ENCODE results near the gene CD93. TPM values are rescaled to one million over a fixed set of nuclear protein-coding genes. Genes with fewer than 3 reads are reported as not detected.

Gene CD93
- total RNA-seq, 1 experiment from 2014 or later = not detected

DNA sequence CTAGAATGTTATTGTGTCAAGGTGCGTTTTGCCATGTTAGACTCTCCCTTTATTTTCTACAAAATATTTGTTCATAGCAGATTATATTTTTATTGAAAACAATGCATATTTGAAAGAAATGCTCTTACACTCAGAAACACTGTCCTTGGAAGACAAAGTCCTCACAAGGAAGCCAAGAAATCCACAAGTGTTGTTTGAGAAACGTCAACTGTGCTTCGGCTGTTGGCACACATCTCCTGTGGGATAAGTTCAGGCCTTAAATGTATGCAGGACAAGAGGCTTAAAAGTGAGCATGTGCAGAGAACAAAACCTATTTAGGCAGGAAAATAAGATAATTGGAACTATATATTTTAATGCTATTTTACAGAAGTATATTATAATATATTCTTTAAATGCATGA is 27.1 kb downstream of the CD93 start:
- ChIA-PET CTCF (no interaction called here), POLR2A (ENCODE audit: unreplicated experiment) (no interaction called here)
- Histone ChIP-seq H3K27ac (ENCODE audit: low read length) (no peak overlapping the region), H3K36me3 (ENCODE audit: low read depth, low read length) (no peaks in the 10 kb centered on the region), H3K27me3 (ENCODE audit: low read length) (no peaks in the 10 kb centered on the region), H3K4me3 (ENCODE audit: low read length) (no peak overlapping the region), H3K79me2 (ENCODE audit: low read length) (no peaks in the 10 kb centered on the region), H3K9me3 (ENCODE audit: low read length) (no peaks in the 10 kb centered on the region), H3K4me1 (ENCODE audit: insufficient read depth, low read length) (0 out of 2 replicates have a peak, but pooled peaks cover 4% of the 10 kb centered on the region), H2AFZ (ENCODE audit: low read length) (no peak overlapping the region), H3K9ac (ENCODE audit: low read length) (no peak overlapping the region), H4K20me1 (ENCODE audit: low read length) (no peaks in the 10 kb centered on the region), H3F3A (ENCODE audit: low read length, unreplicated experiment) (no peaks in the 10 kb centered on the region), H3K9me2 (replicated peaks; ENCODE audit: low read length) (no peaks in the 10 kb centered on the region), H3K4me2 (ENCODE audit: low read length) (no peak overlapping the region)
- TF ChIP-seq, protein P1, sequence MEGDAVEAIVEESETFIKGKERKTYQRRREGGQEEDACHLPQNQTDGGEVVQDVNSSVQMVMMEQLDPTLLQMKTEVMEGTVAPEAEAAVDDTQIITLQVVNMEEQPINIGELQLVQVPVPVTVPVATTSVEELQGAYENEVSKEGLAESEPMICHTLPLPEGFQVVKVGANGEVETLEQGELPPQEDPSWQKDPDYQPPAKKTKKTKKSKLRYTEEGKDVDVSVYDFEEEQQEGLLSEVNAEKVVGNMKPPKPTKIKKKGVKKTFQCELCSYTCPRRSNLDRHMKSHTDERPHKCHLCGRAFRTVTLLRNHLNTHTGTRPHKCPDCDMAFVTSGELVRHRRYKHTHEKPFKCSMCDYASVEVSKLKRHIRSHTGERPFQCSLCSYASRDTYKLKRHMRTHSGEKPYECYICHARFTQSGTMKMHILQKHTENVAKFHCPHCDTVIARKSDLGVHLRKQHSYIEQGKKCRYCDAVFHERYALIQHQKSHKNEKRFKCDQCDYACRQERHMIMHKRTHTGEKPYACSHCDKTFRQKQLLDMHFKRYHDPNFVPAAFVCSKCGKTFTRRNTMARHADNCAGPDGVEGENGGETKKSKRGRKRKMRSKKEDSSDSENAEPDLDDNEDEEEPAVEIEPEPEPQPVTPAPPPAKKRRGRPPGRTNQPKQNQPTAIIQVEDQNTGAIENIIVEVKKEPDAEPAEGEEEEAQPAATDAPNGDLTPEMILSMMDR (conservative IDR thresholded peaks at IDR 0.05; ENCODE audit: low read depth, low read length) = no peak
- ATAC-seq = no peak
- no TSS peak for BruUV-seq (replicated peaks)
- DNase-seq = no peak
- intact Hi-C loops (cut with micrococcal nuclease) = no loop called here

DNA sequence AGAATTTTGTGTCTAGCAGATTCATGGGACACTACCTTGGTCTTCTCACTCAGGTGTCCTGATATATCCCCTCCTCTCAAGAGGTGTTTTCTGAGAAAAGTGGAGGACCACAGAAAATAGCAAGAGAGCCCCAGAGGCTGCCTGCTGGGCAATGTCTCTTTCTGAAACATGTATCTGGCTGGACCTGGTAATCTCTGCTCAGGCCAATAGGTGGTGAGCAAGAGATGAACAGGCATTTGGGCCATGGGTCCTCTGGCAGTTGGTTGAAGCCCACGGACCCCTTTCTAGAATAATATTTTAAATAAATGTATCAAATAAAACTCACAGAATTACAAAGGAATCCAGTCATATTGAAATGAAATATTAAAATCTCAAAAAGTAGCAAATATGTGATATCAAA is 27.9 kb downstream of the CD93 start:
- Histone ChIP-seq H3K79me2 (ENCODE audit: low read length) (no peaks in the 10 kb centered on the region), H3K9me2 (replicated peaks; ENCODE audit: low read length) (no peaks in the 10 kb centered on the region), H3K27ac (ENCODE audit: low read length) (no peak overlapping the region), H3K36me3 (ENCODE audit: low read depth, low read length) (no peaks in the 10 kb centered on the region), H3K9ac (ENCODE audit: low read length) (no peak overlapping the region), H3K4me3 (ENCODE audit: low read length) (no peak overlapping the region), H3K9me3 (ENCODE audit: low read length) (no peaks in the 10 kb centered on the region), H3K27me3 (ENCODE audit: low read length) (no peaks in the 10 kb centered on the region), H2AFZ (ENCODE audit: low read length) (no peak overlapping the region), H3K4me2 (ENCODE audit: low read length) (no peak overlapping the region), H3K4me1 (ENCODE audit: insufficient read depth, low read length) (0 out of 2 replicates have a peak, but pooled peaks cover 4% of the 10 kb centered on the region), H4K20me1 (ENCODE audit: low read length) (no peaks in the 10 kb centered on the region), H3F3A (ENCODE audit: low read length, unreplicated experiment) (no peaks in the 10 kb centered on the region)
- intact Hi-C loops (cut with micrococcal nuclease) = no loop called here
- ChIA-PET CTCF (no interaction called here), POLR2A (ENCODE audit: unreplicated experiment) (no interaction called here)
- BruUV-seq (replicated peaks) = no TSS peak
- ATAC-seq (no peak), DNase-seq (no peak)
- no peak for TF ChIP-seq EZH2 (IDR thresholded peaks at IDR 0.05; ENCODE audit: low read length, unreplicated experiment)
- TF ChIP-seq, protein P1 (conservative IDR thresholded peaks at IDR 0.05; ENCODE audit: low read depth, low read length) = 0 out of 2 replicates have a peak, but pooled peaks have one; percentile 34

DNA sequence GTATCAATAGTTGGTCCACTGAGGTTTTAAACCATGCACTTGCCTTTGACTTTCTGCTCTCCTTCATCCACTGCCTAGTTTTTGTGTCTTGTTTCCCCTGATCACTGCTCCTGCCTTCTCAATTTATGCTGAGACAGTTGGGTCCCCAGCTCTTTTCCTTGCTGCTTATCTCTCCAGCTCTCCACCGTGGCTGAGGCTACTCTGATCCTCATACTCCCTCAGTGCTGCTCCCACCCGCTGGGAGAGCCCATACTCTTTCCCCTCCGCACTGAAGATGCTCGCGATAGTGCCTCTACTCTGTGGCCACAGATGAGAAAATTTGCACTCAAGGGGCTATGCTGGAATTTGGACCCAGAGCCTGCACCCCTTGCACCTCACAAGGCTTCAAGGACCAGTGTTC is 33.2 kb downstream of the CD93 start:
- intact Hi-C loops (cut with micrococcal nuclease) = no loop called here
- Histone ChIP-seq H3F3A (ENCODE audit: low read length, unreplicated experiment) (no peaks in the 10 kb centered on the region), H3K9me2 (replicated peaks; ENCODE audit: low read length) (no peaks in the 10 kb centered on the region), H3K36me3 (ENCODE audit: low read depth, low read length) (no peaks in the 10 kb centered on the region), H4K20me1 (ENCODE audit: low read length) (no peaks in the 10 kb centered on the region), H2AFZ (ENCODE audit: low read length) (no peak overlapping the region), H3K27me3 (ENCODE audit: low read length) (no peaks in the 10 kb centered on the region; the same call in 1 of the 2 replicates), H3K4me3 (ENCODE audit: low read length) (no peak overlapping the region), H3K9ac (ENCODE audit: low read length) (no peak overlapping the region), H3K9me3 (ENCODE audit: low read length) (no peaks in the 10 kb centered on the region), H3K79me2 (ENCODE audit: low read length) (no peaks in the 10 kb centered on the region), H3K4me2 (ENCODE audit: low read length) (no peak overlapping the region), H3K4me1 (ENCODE audit: insufficient read depth, low read length) (peaks cover 4% of the 10 kb centered on the region), H3K27ac (ENCODE audit: low read length) (no peak overlapping the region)
- ChIA-PET POLR2A (ENCODE audit: unreplicated experiment) (no interaction called here), CTCF (no interaction called here)
- no peak for DNase-seq
- BruUV-seq (replicated peaks) = no TSS peak
- no peak for TF ChIP-seq EZH2phosphoT487 (IDR thresholded peaks at IDR 0.05; ENCODE audit: borderline replicate concordance, low read length)
- TF ChIP-seq EZH2 (IDR thresholded peaks at IDR 0.05; ENCODE audit: low read length, unreplicated experiment) = no peak
- TF ChIP-seq, protein P1 (conservative IDR thresholded peaks at IDR 0.05; ENCODE audit: low read depth, low read length) = no peak
- no peak for ATAC-seq
